H1 (cell line): ENCODE data around the gene NANOS3. TPM values are rescaled to one million over a fixed set of nuclear protein-coding genes. Genes with fewer than 3 reads are reported as not detected.

ENCODE experiments used
- CHD1 ChIP-seq: IDR thresholded peaks from 2 replicates; pipeline ENCODE4 v1.6.1; 2012; ENCODE audit warnings: low read depth, low read length, improper control_type of control experiment
- PHF8 ChIP-seq: fragments of 200-600 bp; sonication (generic); conservative IDR thresholded peaks from 2 replicates; pipeline ENCODE4 v1.7.1; 2012; ENCODE audit warnings: low read depth, mild to moderate bottlenecking, inconsistent platforms, low read length, moderate library complexity
- RAD21 ChIP-seq, 2 experiments: IDR thresholded peaks in 1 of 2; conservative IDR thresholded peaks in 1 of 2; 2 replicates each; pipeline ENCODE4 v1.6.1; 2011; ENCODE audit warnings: low read depth in 2 of 2, low read length in 2 of 2, improper control_type of control experiment in 1 of 2, inconsistent platforms in 1 of 2, mild to moderate bottlenecking in 1 of 2, moderate library complexity in 1 of 2
- RNF2 ChIP-seq: fragments of 200-900, 300-1000 bp; sonication (generic); IDR thresholded peaks from 2 replicates; pipeline ENCODE4 v1.7.1; 2016; ENCODE audit warnings: borderline replicate concordance, low read depth, mild to moderate bottlenecking, antibody characterized with exemption, low read length; ENCODE audit not compliant: poor library complexity, severe bottlenecking; ENCODE audit errors: missing control alignments
- TCF12 ChIP-seq: IDR thresholded peaks from 2 replicates; pipeline ENCODE4 v1.6.1; 2011; ENCODE audit warnings: low read depth, mild to moderate bottlenecking, low read length
- polyA plus RNA-seq, 7 experiments: library from polyadenylated mRNA; depleted of rRNA in 3 of 7; stranded (reverse) in 5 of 7; unstranded in 2 of 7; fragments of >200 nt in 5 of 7; fragments of 200-250 nt in 2 of 7; gene quantifications; 1 replicate in 5 of 7; 2 replicates in 1 of 7; 4 replicates in 1 of 7; pipeline versions ENCODE4 v1.2.1 to v1.2.3, GENCODE V29; 2011 to 2013; ENCODE audit warnings: missing spikeins in 2 of 7, mixed read lengths in 2 of 7
- total RNA-seq: library from RNA; stranded (reverse); fragmentation: NEBNext Ultra II Directional; extraction: Animal tissue kit (Norgen Biotek cat#: 25700); gene quantifications from 2 replicates; pipeline ENCODE4 v1.2.1, GENCODE V29; 2021

NANOS3 gene
- total and polyA plus RNA-seq, 2 of the 8 experiments (the other 6 are each of a cell fraction or from before 2014, with no cell fraction given): 0.62 TPM; not detected in 1

DNA sequence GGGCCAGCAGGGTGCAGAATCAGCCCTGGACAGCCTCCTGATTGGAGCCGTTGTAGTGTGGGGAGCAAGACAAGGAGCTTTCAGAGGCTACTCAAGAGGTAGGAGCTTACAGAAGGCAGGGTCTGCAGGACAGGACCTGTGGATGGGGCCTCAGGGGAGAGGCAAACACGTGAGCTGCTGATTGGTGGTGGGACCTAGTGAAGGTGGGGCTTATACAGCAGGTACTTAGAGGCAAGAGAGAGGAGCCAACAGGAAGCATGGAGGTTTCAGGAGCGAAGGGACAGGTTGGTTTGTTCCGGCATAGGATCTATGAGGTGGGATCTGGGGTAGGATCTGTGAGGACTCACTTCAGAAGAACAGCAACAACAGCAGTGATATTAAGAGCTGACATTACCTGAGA lies 49.3 kb upstream of the NANOS3 start (continued):
- no peak for TF ChIP-seq RNF2
- TF ChIP-seq TCF12: no peak
- no peak for TF ChIP-seq PHF8
- no peak for TF ChIP-seq RAD21 (IDR thresholded peaks at IDR 0.05 in 1 of 2, conservative IDR thresholded peaks at IDR 0.05 in 1 of 2; ENCODE audit: low read depth in 2 of 2, low read length in 2 of 2)
- no peak for TF ChIP-seq CHD1
